GM19452 (cell line): ENCODE results near the gene ZNF532.
"Not testable (repeated sequence)": the region's sequence is repeated elsewhere in the genome, so short reads cannot be mapped to it uniquely, and the experiment has no call there.

Experiments
- ATAC-seq: cut with Tn5 transposase; IDR thresholded peaks from one replicate; pipeline ENCODE4 v1.9.1; 2021; ENCODE audit not compliant: unreplicated experiment

The ZNF532 gene

DNA sequence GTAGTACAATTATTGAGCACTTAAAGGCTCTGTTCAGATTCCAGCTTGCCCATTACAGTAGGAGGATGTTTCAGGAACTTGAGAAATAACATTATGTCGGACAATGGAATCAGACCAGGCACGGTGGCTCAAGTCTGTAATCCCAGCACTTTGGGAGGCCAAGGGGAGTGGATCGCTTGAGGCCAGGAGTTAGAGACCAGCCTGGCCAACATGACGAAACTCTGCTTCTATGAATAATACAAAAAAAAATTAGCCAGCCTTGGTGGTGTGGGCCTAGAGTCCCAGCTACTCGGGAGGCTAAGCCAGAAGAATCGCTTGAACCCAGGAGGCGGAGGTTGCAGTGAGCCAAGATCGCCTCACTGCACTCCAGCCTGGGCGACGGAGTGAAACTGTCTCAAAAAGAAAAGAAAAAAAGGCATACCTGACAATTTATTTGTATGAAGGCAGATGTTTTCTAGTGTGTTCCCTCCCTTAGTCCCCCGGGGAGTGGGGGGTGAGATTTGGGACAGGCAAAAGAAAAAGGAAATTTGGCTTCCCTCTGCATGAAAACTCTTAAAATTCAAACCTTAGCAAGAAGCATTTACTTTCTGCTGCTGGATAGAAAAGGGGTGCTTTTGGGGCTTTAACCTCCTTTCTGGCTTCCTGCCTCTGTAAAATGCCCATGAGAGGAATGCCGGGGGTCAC, 13.7 kb upstream of the ZNF532 start:
- no peak for ATAC-seq

DNA sequence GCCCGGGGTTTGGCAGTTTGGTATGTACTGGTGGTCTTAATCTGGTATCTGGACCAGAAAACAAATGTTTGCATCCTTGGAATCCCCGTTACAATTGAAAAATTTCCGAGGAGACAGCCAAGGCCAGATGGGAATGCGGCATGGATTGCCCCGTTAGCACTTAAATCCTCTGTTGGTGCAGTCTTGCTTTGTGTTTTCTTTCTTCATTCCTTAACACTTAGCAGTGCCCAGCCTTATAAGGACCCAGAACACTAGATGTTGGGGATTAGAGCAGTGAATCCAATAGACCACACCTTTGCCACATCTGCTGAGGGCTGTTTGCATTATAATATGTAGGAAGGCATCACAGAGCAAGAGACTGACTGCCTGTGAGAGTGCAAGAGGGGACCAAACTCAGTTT, 12.8 kb upstream of the ZNF532 start:
- no peak for ATAC-seq

DNA sequence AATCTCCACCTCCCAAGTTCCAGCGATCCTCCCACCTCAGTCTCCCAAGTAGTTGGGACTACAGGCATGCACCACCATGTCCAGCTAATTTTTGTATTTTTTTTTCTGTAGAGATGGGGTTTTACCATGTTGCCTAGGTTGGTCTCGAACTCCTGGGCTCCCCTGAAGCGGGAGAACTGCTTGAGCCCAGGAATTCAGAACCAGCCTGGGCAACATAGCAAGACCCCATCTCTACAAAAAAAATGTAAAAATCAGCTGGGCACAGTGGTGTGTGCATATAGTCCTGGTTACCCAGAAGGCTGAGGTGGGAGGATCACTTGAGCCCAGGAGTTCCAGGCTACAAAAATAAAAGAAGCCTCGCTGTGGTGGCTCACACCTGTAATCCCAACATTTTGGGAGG, 12.0 kb upstream of the ZNF532 start:
- no peak for ATAC-seq

- ATAC-seq = no peak
Measured at GRCh38 chr18:58853561-58853960, 11.1 kb upstream of the ZNF532 start.

- not testable (repeated sequence) for ATAC-seq
Measured at GRCh38 chr18:58855521-58855920, 9.2 kb upstream of the ZNF532 start.

DNA sequence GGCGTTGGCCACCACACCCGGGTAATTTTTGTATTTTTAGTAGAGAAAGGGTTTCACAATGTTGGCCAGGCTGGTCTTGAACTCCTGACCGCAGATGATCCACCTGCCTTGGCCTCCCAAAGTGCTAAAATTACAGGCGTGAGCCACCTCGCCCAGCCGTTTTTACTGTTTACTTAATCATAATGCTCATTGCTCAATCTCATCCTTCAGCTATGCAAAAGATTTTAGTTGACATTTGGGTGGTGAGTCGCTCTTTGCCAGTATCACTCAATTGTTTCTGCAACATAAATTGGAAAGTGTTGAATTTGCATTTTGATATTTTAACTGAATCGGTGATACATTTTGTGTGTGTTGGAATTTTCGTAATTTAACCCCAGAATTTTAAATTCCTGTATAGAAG, 7.8 kb upstream of the ZNF532 start:
- no peak for ATAC-seq

- no peak for ATAC-seq
Measured at GRCh38 chr18:58858591-58859468, 5.8 kb upstream of the ZNF532 start.

- ATAC-seq = no peak
Measured at GRCh38 chr18:58859907-58860306, 4.8 kb upstream of the ZNF532 start.

GRCh38 chr18:58860747-58861231, 3.9 kb upstream of the ZNF532 start:
- ATAC-seq = no peak

DNA sequence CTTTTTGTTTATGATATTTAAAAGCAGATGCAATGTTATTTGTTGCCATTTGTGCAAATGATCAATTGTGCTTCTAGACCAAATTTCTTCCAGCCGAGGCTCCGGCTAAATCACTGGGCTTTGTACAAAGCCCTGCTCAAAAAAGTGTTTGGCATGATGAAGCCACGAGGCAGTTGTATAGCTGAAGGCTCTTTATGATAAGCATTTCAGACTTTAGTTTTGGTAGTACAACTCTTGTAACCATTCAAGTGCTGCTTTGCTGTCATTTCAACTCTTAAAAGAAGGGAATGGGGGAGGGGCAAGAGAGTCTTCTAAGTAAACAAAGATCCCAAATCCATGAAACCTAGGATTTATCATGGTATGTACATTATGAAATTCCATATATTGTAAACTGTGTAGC, 3.3 kb upstream of the ZNF532 start:
- ATAC-seq = no peak

GRCh38 chr18:58861861-58862301, 2.8 kb upstream of the ZNF532 start:
- no peak for ATAC-seq

DNA sequence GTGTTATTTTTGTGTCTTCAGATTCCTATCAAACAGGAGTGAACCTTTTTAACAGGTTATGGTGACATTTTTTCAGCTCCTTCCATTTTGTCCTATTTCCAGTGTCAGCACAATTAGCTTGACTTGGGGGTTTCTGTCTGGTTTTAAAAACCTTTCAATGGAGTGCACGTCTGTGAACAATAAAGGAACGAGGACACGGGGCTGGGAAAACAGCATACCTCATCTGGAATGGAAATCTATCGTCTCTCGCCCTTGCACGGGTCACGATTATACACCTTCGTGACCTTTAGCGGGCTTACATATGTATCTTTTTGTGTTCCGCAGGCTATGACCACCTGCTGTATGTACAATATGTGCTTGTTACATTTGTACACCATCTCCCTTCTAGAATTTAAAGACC, 2.3 kb upstream of the ZNF532 start:
- ATAC-seq = no peak

GRCh38 chr18:58862851-58863538, 1.7 kb upstream of the ZNF532 start:
- no peak for ATAC-seq

GRCh38 chr18:58863539-58864145, 1.0 kb upstream of the ZNF532 start:
- no peak for ATAC-seq

GRCh38 chr18:58865033-58865590, 435 bp downstream of the ZNF532 start:
- no peak for ATAC-seq

GRCh38 chr18:58865701-58866065, 1.0 kb downstream of the ZNF532 start:
- no peak for ATAC-seq

DNA sequence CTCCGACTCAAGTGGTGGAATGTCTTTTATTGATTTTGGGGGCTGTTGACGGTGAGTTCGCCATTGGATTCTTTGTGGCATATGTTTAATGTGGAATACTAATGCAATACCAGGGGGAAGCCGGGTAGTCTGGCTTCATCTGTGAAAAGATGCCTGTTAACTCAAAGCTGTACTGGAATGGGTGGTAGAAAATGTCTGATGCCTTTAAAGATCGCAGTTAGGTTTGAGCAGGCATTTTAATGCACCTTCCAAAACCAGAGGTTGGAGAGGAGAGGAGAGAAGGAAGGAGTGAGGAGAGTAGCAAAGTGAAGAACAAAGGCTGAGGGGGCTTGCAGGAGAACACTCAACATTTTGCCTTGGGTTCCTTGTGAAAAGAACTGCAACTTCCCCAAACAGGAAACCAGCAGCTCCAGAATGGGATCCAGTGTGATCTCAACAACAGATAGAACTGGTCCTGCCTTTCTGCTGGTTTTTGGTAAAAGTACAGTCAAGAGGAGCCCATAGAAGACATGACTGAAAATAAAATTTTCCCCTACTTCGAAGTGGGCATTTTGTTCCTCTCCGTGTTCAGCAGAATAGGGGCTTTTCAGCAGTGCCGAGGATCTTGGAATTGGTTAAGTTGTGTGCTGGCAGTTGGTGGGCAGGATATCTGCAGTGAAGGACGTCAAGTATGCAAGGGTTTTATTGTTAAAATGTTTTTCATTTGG, 1.5 kb downstream of the ZNF532 start:
- ATAC-seq = no peak

GRCh38 chr18:58866773-58867150, 2.1 kb downstream of the ZNF532 start:
- no peak for ATAC-seq

- no peak for ATAC-seq
Measured at GRCh38 chr18:58867281-58867961, 2.7 kb downstream of the ZNF532 start.

GRCh38 chr18:58868440-58868839, 3.8 kb downstream of the ZNF532 start:
- ATAC-seq = no peak
